GM12864 (cell line): Measurements from ENCODE around the gene MLYCD.

Source experiments
- DNase-seq: peaks from one replicate; pipeline ENCODE4 v3.0.0-alpha.2; 2011; ENCODE audit warnings: low read depth
- H3K4me3 ChIP-seq: 2 replicates; pipeline ENCODE4 v1.5.1; 2011; ENCODE audit warnings: mild to moderate bottlenecking, low read depth, low read length, control low read depth
- CTCF ChIP-seq: IDR thresholded peaks from 2 replicates; pipeline ENCODE4 v1.5.1; 2011; ENCODE audit warnings: low read depth, mild to moderate bottlenecking, moderate library complexity, low read length, control low read depth, inconsistent platforms; ENCODE audit errors: missing control alignments

The MLYCD gene

GRCh38 chr16:83925095-83925905, 26.4 kb downstream of the MLYCD start:
- DNase-seq = no peak
- H3K4me3 ChIP-seq = no peak overlapping the region
- no peak for TF ChIP-seq CTCF

- H3K4me3 ChIP-seq = no peak overlapping the region
These were observed 27.2 kb downstream of the MLYCD start for GRCh38 chr16:83925957-83926725.

GRCh38 chr16:83926726-83927397, 27.9 kb downstream of the MLYCD start:
- no peak overlapping the region for H3K4me3 ChIP-seq
- peak; percentile 95 for TF ChIP-seq CTCF
- DNase-seq = no peak

More at GRCh38 chr16:83925957-83926725, 27.2 kb downstream of the MLYCD start:
- no peak for DNase-seq
- no peak for TF ChIP-seq CTCF

- no peak for DNase-seq
These were observed 29.6 kb downstream of the MLYCD start for GRCh38 chr16:83928341-83929055.

GRCh38 chr16:83929811-83930555, 31.1 kb downstream of the MLYCD start:
- H3K4me3 ChIP-seq = no peak overlapping the region
- no peak for DNase-seq
- no peak for TF ChIP-seq CTCF

More at GRCh38 chr16:83928341-83929055, 29.6 kb downstream of the MLYCD start:
- H3K4me3 ChIP-seq = no peak overlapping the region
- TF ChIP-seq CTCF = no peak
